Loucy (cell line): ENCODE results near the gene OAF.

Source experiments
- H2AFZ ChIP-seq: fragments of 200-600 bp; sonication (generic); 2 replicates; pipeline ENCODE4 v1.6.0; 2016; ENCODE audit warnings: antibody characterized with exemption, mild to moderate bottlenecking, low read length, moderate library complexity
- H3F3A ChIP-seq: fragments of 200-600 bp; 2 replicates; pipeline ENCODE4 v1.6.0; 2016; ENCODE audit warnings: antibody characterized with exemption, low read depth, mild to moderate bottlenecking
- H3K27me3 ChIP-seq: fragments of 200-600 bp; sonication (generic); 2 replicates; pipeline ENCODE4 v1.6.1; 2014; ENCODE audit warnings: low read length, mild to moderate bottlenecking; ENCODE audit not compliant: insufficient read depth, poor library complexity, severe bottlenecking
- H3K36me3 ChIP-seq: fragments of 200-600 bp; sonication (generic); 2 replicates; pipeline ENCODE4 v1.6.1; 2016; ENCODE audit warnings: low read length; ENCODE audit not compliant: insufficient read depth
- H3K4me1 ChIP-seq: fragments of 200-600 bp; sonication (generic); 2 replicates; pipeline ENCODE4 v1.5.1; 2014; ENCODE audit warnings: low read length, mild to moderate bottlenecking; ENCODE audit not compliant: insufficient read depth, poor library complexity, severe bottlenecking
- H3K4me2 ChIP-seq: fragments of 200-600 bp; sonication (generic); 2 replicates; pipeline ENCODE4 v1.6.0; 2014; ENCODE audit warnings: antibody characterized with exemption, low read length, low read depth, mild to moderate bottlenecking; ENCODE audit not compliant: poor library complexity, severe bottlenecking
- H3K4me3 ChIP-seq: fragments of 200-600 bp; sonication (generic); 2 replicates; pipeline ENCODE4 v1.5.1; 2014; ENCODE audit warnings: low read length, mild to moderate bottlenecking, mixed read lengths; ENCODE audit not compliant: poor library complexity, severe bottlenecking
- H3K79me2 ChIP-seq: fragments of 200-600 bp; sonication (generic); 2 replicates; pipeline ENCODE4 v1.6.1; 2014; ENCODE audit warnings: low read length; ENCODE audit not compliant: insufficient read depth
- H3K9ac ChIP-seq: fragments of 200-600 bp; sonication (generic); 2 replicates; pipeline ENCODE4 v1.6.0; 2014; ENCODE audit warnings: mild to moderate bottlenecking, low read depth, low read length, moderate library complexity; ENCODE audit not compliant: poor library complexity, severe bottlenecking
- H3K9me2 ChIP-seq: fragments of 200-600 bp; sonication (generic); replicated peaks from 2 replicates; pipeline ENCODE4 v1.6.1; 2016; ENCODE audit warnings: low read depth, low read length, mixed read lengths
- H3K9me3 ChIP-seq: fragments of 200-600 bp; sonication (generic); 2 replicates; pipeline ENCODE4 v1.6.1; 2014; ENCODE audit warnings: mild to moderate bottlenecking, antibody characterized with exemption, low read length, low read depth; ENCODE audit not compliant: insufficient read depth
- H4K20me1 ChIP-seq: fragments of 200-600 bp; sonication (generic); 2 replicates; pipeline ENCODE4 v1.6.0; 2014; ENCODE audit warnings: antibody characterized with exemption, low read length, mild to moderate bottlenecking; ENCODE audit not compliant: insufficient read depth, poor library complexity, severe bottlenecking
- CTCF ChIP-seq: fragments of 200-600 bp; sonication (generic); conservative IDR thresholded peaks from 2 replicates; pipeline ENCODE4 v1.5.1; 2014; ENCODE audit warnings: mild to moderate bottlenecking, antibody characterized with exemption, low read length
- EZH2phosphoT487 ChIP-seq: fragments of 200-600 bp; IDR thresholded peaks from 2 replicates; pipeline ENCODE4 v1.6.1; 2018; ENCODE audit warnings: antibody characterized with exemption, mild to moderate bottlenecking, moderate library complexity, borderline replicate concordance

Gene OAF

DNA sequence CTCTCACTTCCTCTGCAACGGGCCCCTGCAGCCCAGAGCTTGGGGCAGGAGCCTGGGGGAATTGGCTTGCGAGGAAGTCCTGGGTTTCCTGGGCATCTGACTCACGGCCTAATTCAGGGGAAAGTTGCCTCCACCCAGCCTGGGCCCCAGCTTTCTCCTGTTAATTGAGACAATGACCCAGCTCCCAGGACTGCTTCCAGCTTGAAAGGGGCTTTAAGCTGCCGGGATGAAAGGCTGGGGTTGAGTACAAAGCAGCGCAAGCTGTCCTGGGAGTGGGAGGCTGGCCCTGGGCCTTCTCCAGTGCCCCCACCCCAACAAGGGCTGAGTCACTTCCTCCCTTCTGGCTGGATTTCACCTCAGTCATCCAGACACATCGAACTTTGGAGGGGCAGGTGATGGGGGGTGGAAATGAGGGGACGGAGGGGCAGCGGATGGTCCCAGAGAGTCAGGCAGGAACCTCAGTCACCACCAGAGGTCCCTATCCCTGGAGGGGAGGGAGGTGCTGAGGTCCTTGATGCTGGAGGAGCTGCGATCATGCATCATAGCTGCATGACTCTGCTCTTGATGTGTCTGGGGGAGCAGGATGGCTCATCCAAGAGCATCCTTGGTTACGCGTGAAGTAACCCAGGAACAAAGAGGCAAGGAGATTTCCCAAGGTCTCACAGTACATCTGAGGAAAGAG is 30.1 kb upstream of the OAF start:
- no peak overlapping the region for H3K9ac ChIP-seq

GRCh38 chr11:120181376-120181975 is 29.4 kb upstream of the OAF start:
- H3K27me3 ChIP-seq, result no peaks in the 10 kb centered on the region
- no peaks in the 10 kb centered on the region for H4K20me1 ChIP-seq
- no peak for TF ChIP-seq CTCF
- TF ChIP-seq EZH2phosphoT487, result no peak
- H3K9ac ChIP-seq, result no peak overlapping the region
- H3K4me1 ChIP-seq, result no peaks in the 10 kb centered on the region
- no peaks in the 10 kb centered on the region for H3K9me2 ChIP-seq
- H3K36me3 ChIP-seq, result no peaks in the 10 kb centered on the region
- no peak overlapping the region for H3K4me3 ChIP-seq
- H3F3A ChIP-seq, result no peaks in the 10 kb centered on the region
- H3K79me2 ChIP-seq, result no peaks in the 10 kb centered on the region
- no peaks in the 10 kb centered on the region for H3K9me3 ChIP-seq
- H2AFZ ChIP-seq, result no peak overlapping the region
- H3K4me2 ChIP-seq, result no peak overlapping the region

More for the DNA sequence above, 30.1 kb upstream of the OAF start:
- Histone ChIP-seq H3K79me2 (no peaks in the 10 kb centered on the region), H3K9me3 (no peaks in the 10 kb centered on the region), H2AFZ (no peak overlapping the region), H3K27me3 (no peaks in the 10 kb centered on the region), H3K4me3 (no peak overlapping the region), H3F3A (no peaks in the 10 kb centered on the region), H3K4me1 (no peaks in the 10 kb centered on the region), H4K20me1 (no peaks in the 10 kb centered on the region), H3K9me2 (no peaks in the 10 kb centered on the region), H3K36me3 (no peaks in the 10 kb centered on the region), H3K4me2 (no peak overlapping the region)
- TF ChIP-seq EZH2phosphoT487 (no peak), CTCF (no peak; the same call in 1 of the 2 replicates)

DNA sequence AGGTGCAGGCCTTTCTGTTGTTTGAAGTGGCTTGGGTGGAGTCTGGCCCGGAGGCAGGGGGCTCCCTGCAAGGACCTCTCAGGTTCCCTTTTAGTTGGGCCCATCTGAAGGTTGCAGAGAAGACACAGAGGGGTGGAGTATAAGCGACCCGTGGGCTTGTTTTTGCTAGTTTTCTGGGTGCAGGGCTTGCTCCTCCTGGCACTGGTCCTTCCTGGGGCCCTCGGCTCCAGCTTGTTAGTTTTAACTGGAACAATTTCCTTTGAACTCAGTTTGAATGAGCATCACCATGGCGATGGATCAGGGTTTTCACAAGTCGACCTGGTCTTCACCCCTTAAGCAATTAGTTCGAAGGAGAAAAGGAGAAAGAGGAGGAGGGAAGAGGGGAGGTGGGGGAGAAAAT is 28.5 kb upstream of the OAF start:
- no peak overlapping the region for H3K4me2 ChIP-seq
- H2AFZ ChIP-seq, result no peak overlapping the region; the same call in 1 of the 2 replicates
- H3K9me2 ChIP-seq, result no peaks in the 10 kb centered on the region
- no peaks in the 10 kb centered on the region for H3K36me3 ChIP-seq
- TF ChIP-seq EZH2phosphoT487 (no peak), CTCF (no peak)
- no peaks in the 10 kb centered on the region for H3K27me3 ChIP-seq
- H3K4me1 ChIP-seq, result no peaks in the 10 kb centered on the region
- no peaks in the 10 kb centered on the region for H3F3A ChIP-seq
- no peaks in the 10 kb centered on the region for H3K9me3 ChIP-seq
- H3K9ac ChIP-seq, result no peak overlapping the region
- no peak overlapping the region for H3K4me3 ChIP-seq
- H4K20me1 ChIP-seq, result no peaks in the 10 kb centered on the region
- H3K79me2 ChIP-seq, result no peaks in the 10 kb centered on the region
